GM21447 (cell line): ENCODE results near the gene CFAP97.

Experiments
- ATAC-seq: cut with Tn5 transposase; IDR thresholded peaks from one replicate; pipeline ENCODE4 v1.9.1; 2021; ENCODE audit not compliant: unreplicated experiment

CFAP97 gene

DNA sequence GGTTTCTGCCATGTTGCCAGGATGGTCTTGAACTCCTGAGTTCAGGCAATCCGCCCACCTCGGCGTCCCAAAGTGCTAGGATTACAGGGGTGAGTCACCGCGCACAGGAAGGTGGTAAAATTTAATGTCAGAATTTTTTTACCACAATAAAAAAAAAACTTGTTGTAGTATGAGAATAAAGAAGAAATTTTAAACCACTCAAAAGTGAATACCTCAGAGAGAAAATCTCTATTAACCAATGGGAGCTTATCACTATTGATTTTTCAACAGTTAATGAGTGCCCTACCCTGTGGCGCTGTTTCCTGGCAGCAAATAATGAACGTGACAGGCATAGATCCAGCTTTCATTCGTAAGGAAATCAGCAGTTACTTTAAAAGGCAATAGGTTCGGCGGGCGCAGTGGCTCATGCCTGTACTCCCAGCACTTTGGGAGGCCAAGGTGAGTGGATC lies 93.4 kb downstream of the CFAP97 start:
- no peak for ATAC-seq

DNA sequence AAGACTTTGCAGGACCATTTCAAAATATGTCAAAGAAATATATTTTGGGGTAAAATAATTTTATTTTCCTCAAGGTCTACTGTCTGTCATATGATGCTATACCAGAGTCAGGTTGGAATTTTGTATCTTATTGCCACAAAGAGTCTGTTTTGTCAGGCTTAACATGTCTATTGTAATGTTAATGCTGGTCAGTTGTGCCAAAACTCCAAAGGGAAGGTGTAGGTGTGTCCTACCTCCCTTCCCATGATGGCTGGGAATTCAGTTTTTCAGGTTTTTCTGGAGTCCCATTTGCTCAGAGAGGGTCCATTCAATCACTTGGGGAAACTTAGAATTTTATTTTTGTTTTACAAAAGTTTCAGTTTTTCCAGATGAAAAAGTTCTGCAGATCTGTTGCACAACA lies 94.1 kb downstream of the CFAP97 start:
- ATAC-seq = no peak
